Measurements from ENCODE around the gene DCUN1D4. TPM values are rescaled to one million over a fixed set of nuclear protein-coding genes. Genes with fewer than 3 reads are reported as not detected.
"Not testable (repeated sequence)": the region's sequence is repeated elsewhere in the genome, so short reads cannot be mapped to it uniquely, and the experiment has no call there.

The DCUN1D4 gene
- total RNA-seq, 1 donor from 2014 or later = 43.4 TPM

- intact Hi-C loops (cut with micrococcal nuclease) = no loop called here
- ATAC-seq (no peak), DNase-seq (no peak)
Measured at GRCh38 chr4:51880016-51880915, 37.3 kb downstream of the DCUN1D4 start.

- intact Hi-C loops (cut with micrococcal nuclease) = no loop called here
- no peak for ATAC-seq
Measured at GRCh38 chr4:51884055-51884454, 41.1 kb downstream of the DCUN1D4 start.

GRCh38 chr4:51884606-51885005 lies 41.7 kb downstream of the DCUN1D4 start:
- intact Hi-C loops (cut with micrococcal nuclease) = no loop called here
- ATAC-seq (no peak), DNase-seq (no peak)

More at GRCh38 chr4:51884055-51884454, 41.1 kb downstream of the DCUN1D4 start:
- DNase-seq = no peak

GRCh38 chr4:51885363-51885762 lies 42.4 kb downstream of the DCUN1D4 start:
- ATAC-seq = peak; percentile 32
- intact Hi-C loops (cut with micrococcal nuclease) = no loop called here
- DNase-seq = no peak

- DNase-seq = no peak
- intact Hi-C loops (cut with micrococcal nuclease) = no loop called here
- ATAC-seq = no peak
Measured at GRCh38 chr4:51890760-51891159, 47.8 kb downstream of the DCUN1D4 start.

- DNase-seq; intact Hi-C loops (cut with micrococcal nuclease); ATAC-seq: not testable (repeated sequence)
Measured at GRCh38 chr4:51893402-51893801, 50.4 kb downstream of the DCUN1D4 start.

GRCh38 chr4:51894059-51894645 lies 51.2 kb downstream of the DCUN1D4 start:
- intact Hi-C loops (cut with micrococcal nuclease) = no loop called here
- ATAC-seq = no peak
- DNase-seq = no peak

GRCh38 chr4:51895158-51895557 lies 52.2 kb downstream of the DCUN1D4 start:
- intact Hi-C loops (cut with micrococcal nuclease) = loop anchor here (5.0 kb wide), 1 partner anchor 132 kb away; no protein-coding TSS in a partner anchor
- ATAC-seq (peak; percentile 34), DNase-seq (no peak)

GRCh38 chr4:51895816-51896408 lies 53.0 kb downstream of the DCUN1D4 start:
- DNase-seq = no peak
- peak; percentile 95 for ATAC-seq
- intact Hi-C loops (cut with micrococcal nuclease) = loop anchor here (5.0 kb wide), 1 partner anchor 131 kb away; no protein-coding TSS in a partner anchor

- intact Hi-C loops (cut with micrococcal nuclease) = no loop called here
- no peak for DNase-seq
- no peak for ATAC-seq
Measured at GRCh38 chr4:51901363-51901762, 58.4 kb downstream of the DCUN1D4 start.

- ATAC-seq (no peak), DNase-seq (no peak)
- intact Hi-C loops (cut with micrococcal nuclease) = no loop called here
Measured at GRCh38 chr4:51906167-51906958, 63.4 kb downstream of the DCUN1D4 start.

- intact Hi-C loops (cut with micrococcal nuclease) = no loop called here
- DNase-seq (no peak), ATAC-seq (no peak)
Measured at GRCh38 chr4:51907006-51907669, 64.2 kb downstream of the DCUN1D4 start.

- intact Hi-C loops (cut with micrococcal nuclease) = no loop called here
- no peak for ATAC-seq
Measured at GRCh38 chr4:51909236-51909703, 66.3 kb downstream of the DCUN1D4 start.

GRCh38 chr4:51918251-51918650 lies 75.3 kb downstream of the DCUN1D4 start:
- ATAC-seq = no peak
- intact Hi-C loops (cut with micrococcal nuclease) = no loop called here
- DNase-seq = no peak

More at GRCh38 chr4:51909236-51909703, 66.3 kb downstream of the DCUN1D4 start:
- DNase-seq = no peak

- DNase-seq (no peak), ATAC-seq (no peak)
- intact Hi-C loops (cut with micrococcal nuclease) = no loop called here
Measured at GRCh38 chr4:51923343-51923742, 80.4 kb downstream of the DCUN1D4 start.

GRCh38 chr4:51925307-51925706 lies 82.4 kb downstream of the DCUN1D4 start:
- ATAC-seq (no peak), DNase-seq (no peak)
- intact Hi-C loops (cut with micrococcal nuclease) = no loop called here

GRCh38 chr4:51930557-51930956 lies 87.6 kb downstream of the DCUN1D4 start:
- DNase-seq (no peak), ATAC-seq (no peak)
- intact Hi-C loops (cut with micrococcal nuclease) = no loop called here

GRCh38 chr4:51931461-51931860 lies 88.5 kb downstream of the DCUN1D4 start:
- DNase-seq (no peak), ATAC-seq (no peak)
- intact Hi-C loops (cut with micrococcal nuclease) = no loop called here

- DNase-seq (no peak), ATAC-seq (peak; percentile 31)
- intact Hi-C loops (cut with micrococcal nuclease) = no loop called here
Measured at GRCh38 chr4:51932261-51932660, 89.3 kb downstream of the DCUN1D4 start.
